Caco-2 (cell line): ENCODE data around the gene KCNG4. TPM values are rescaled to one million over a fixed set of nuclear protein-coding genes. Genes with fewer than 3 reads are reported as not detected.

Source experiments
- BruUV-seq: library from RNA; stranded (reverse); fragments of 400-500 nt; replicated peaks from 2 replicates; lab custom pipeline; 2021; lab: Mats Ljungman, UMichigan
- CTCF ChIA-PET: fragments of 300-600 bp; sonication (Branson Sonifier 250); formaldehyde crosslinking; loops from one replicate; lab custom pipeline; 2022; ENCODE audit warnings: antibody characterized with exemption; lab: Charles Lee
- POLR2A ChIA-PET: fragments of 300-600 bp; sonication (Branson Sonifier 250); formaldehyde crosslinking; loops from one replicate; lab custom pipeline; 2022; ENCODE audit warnings: antibody characterized with exemption; lab: Charles Lee
- DNase-seq, 2 experiments: peaks; one replicate each; pipeline versions ENCODE4 v3.0.0 to v3.0.0-alpha.2; 2020 to 2022
- H3K27me3 ChIP-seq: replicated peaks from 2 replicates; pipeline ENCODE4 v1.6.0; 2011; ENCODE audit warnings: low read length; ENCODE audit not compliant: control insufficient read depth, insufficient read depth
- H3K36me3 ChIP-seq: 2 replicates; pipeline ENCODE4 v1.5.1; 2011; ENCODE audit warnings: low read length; ENCODE audit not compliant: control insufficient read depth, insufficient read depth
- H3K4me1 ChIP-seq: fragments of 250-450 bp; sonication (Bioruptor Pico); 2 replicates; pipeline ENCODE4 v1.5.1; 2020; ENCODE audit warnings: mild to moderate bottlenecking
- H3K4me3 ChIP-seq: 2 replicates; pipeline ENCODE4 v1.5.1; 2011; ENCODE audit warnings: low read depth, mild to moderate bottlenecking, control low read depth, low read length
- H3K9me3 ChIP-seq: fragments of 250-450 bp; sonication (Bioruptor Pico); 2 replicates; pipeline ENCODE4 v1.5.1; 2020; ENCODE audit warnings: mild to moderate bottlenecking, moderate library complexity
- H3K27ac Mint-ChIP-seq: one replicate; pipeline ENCODE4 v1.8.0; 2022; ENCODE audit warnings: mixed read lengths; ENCODE audit not compliant: unreplicated experiment
- H3K27me3 Mint-ChIP-seq: one replicate; pipeline ENCODE4 v1.8.0; 2022; ENCODE audit warnings: mixed read lengths; ENCODE audit not compliant: insufficient read depth, unreplicated experiment
- H3K36me3 Mint-ChIP-seq: one replicate; pipeline ENCODE4 v1.8.0; 2022; ENCODE audit warnings: mild to moderate bottlenecking, mixed read lengths; ENCODE audit not compliant: insufficient read depth, unreplicated experiment
- H3K4me1 Mint-ChIP-seq: one replicate; pipeline ENCODE4 v1.8.0; 2022; ENCODE audit warnings: low read depth, mixed read lengths; ENCODE audit not compliant: unreplicated experiment
- H3K4me3 Mint-ChIP-seq: one replicate; pipeline ENCODE4 v1.8.0; 2022; ENCODE audit warnings: mild to moderate bottlenecking, moderate library complexity, mixed read lengths; ENCODE audit not compliant: unreplicated experiment
- H3K9me3 Mint-ChIP-seq: one replicate; pipeline ENCODE4 v1.8.0; 2022; ENCODE audit warnings: mixed read lengths; ENCODE audit not compliant: unreplicated experiment
- intact Hi-C: fragments of 100-400 bp; cut with micrococcal nuclease; formaldehyde crosslinking; loops from one replicate; pipeline ENCODE4 v1.10.0; 2022; ENCODE audit not compliant: unreplicated experiment
- total RNA-seq: library from RNA; stranded (reverse); gene quantifications from 2 replicates; pipeline ENCODE4 v1.2.3, GENCODE V29; 2022
- TF ChIP-seq, protein P1 (sequence below), 2 experiments: fragments of 200-600 bp in 1 of 2; IDR thresholded peaks; 1 replicate in 1 of 2; 2 replicates in 1 of 2; pipeline versions ENCODE4 v1.5.1 to v1.8.0; 2011 to 2022; ENCODE audit warnings: antibody characterized with exemption in 1 of 2, control low read depth in 1 of 2, inconsistent platforms in 1 of 2, low read depth in 1 of 2, low read length in 1 of 2, mild to moderate bottlenecking in 1 of 2, moderate library complexity in 1 of 2; ENCODE audit not compliant: insufficient read depth in 1 of 2, severe bottlenecking in 1 of 2, unreplicated experiment in 1 of 2

Gene KCNG4
- total RNA-seq, 1 experiment from 2014 or later = not detected

GRCh38 chr16:84239141-84239769 is 557 bp downstream of the KCNG4 start:
- no TSS peak for BruUV-seq

DNA sequence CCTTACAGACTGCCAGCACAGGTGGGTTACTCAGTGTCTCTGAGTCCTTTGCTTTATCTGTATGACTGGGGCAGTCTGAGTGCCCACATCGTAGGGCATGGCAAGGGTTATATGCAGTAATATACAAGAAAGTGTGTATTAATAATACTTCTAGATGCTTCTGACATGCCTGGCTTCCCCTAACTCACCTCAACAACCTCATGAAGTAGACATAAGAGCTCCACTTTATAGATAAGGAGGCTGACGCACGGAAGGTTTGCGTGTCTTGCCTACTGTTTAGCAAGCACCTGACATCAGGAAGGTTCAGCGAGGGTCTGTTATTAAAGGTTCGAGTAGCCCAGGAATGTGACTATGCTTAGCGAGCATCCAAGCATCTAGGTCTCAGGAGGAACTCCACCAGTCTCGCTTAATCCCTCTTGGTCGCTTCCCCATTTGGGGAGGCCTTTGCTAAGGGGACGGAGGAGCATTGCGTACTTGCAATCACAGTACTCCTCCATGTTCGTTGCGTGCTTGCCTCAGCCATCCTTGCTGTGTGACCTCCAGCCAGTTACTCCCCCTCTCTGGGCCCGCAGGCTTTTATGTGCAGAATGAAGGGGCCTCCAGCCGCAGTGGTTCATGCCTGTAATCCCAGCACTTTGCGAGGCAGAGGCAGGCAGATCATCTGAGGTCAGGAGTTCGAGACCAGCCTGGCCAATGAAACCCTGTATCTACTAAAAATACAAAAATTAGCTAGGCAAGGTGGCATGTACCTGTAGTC is 1.6 kb downstream of the KCNG4 start:
- Histone ChIP-seq H3K36me3 (no peaks in the 10 kb centered on the region), H3K9me3 (no peaks in the 10 kb centered on the region), H3K4me1 (no peaks in the 10 kb centered on the region), H3K27me3 (peaks cover 2% of the 10 kb centered on the region), H3K4me3 (no peak overlapping the region)
- peaks cover 37% of the 10 kb centered on the region for H3K27me3 Mint-ChIP-seq
- CTCF ChIA-PET = no interaction called here
- no peaks in the 10 kb centered on the region for H3K36me3 Mint-ChIP-seq
- POLR2A ChIA-PET = no interaction called here
- no peak for DNase-seq
- no peaks in the 10 kb centered on the region for H3K9me3 Mint-ChIP-seq
- no peak overlapping the region for H3K27ac Mint-ChIP-seq
- TF ChIP-seq, protein P1, sequence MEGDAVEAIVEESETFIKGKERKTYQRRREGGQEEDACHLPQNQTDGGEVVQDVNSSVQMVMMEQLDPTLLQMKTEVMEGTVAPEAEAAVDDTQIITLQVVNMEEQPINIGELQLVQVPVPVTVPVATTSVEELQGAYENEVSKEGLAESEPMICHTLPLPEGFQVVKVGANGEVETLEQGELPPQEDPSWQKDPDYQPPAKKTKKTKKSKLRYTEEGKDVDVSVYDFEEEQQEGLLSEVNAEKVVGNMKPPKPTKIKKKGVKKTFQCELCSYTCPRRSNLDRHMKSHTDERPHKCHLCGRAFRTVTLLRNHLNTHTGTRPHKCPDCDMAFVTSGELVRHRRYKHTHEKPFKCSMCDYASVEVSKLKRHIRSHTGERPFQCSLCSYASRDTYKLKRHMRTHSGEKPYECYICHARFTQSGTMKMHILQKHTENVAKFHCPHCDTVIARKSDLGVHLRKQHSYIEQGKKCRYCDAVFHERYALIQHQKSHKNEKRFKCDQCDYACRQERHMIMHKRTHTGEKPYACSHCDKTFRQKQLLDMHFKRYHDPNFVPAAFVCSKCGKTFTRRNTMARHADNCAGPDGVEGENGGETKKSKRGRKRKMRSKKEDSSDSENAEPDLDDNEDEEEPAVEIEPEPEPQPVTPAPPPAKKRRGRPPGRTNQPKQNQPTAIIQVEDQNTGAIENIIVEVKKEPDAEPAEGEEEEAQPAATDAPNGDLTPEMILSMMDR (IDR thresholded peaks at IDR 0.05; ENCODE audit: insufficient read depth in 1 of 2, low read depth in 1 of 2, low read length in 1 of 2, severe bottlenecking in 1 of 2, unreplicated experiment in 1 of 2) = no peak
- H3K4me3 Mint-ChIP-seq = no peak overlapping the region
- intact Hi-C loops = no loop called here
- BruUV-seq = no TSS peak
- no peaks in the 10 kb centered on the region for H3K4me1 Mint-ChIP-seq

More at GRCh38 chr16:84239141-84239769, 557 bp downstream of the KCNG4 start:
- Mint-ChIP-seq H3K9me3 (no peaks in the 10 kb centered on the region), H3K36me3 (no peaks in the 10 kb centered on the region), H3K4me1 (no peaks in the 10 kb centered on the region), H3K27me3 (peaks cover 37% of the 10 kb centered on the region), H3K4me3 (no peak overlapping the region), H3K27ac (no peak overlapping the region)
- no peak for DNase-seq
- Histone ChIP-seq H3K4me3 (no peak overlapping the region), H3K36me3 (no peaks in the 10 kb centered on the region), H3K4me1 (no peaks in the 10 kb centered on the region), H3K27me3 (peaks cover 2% of the 10 kb centered on the region), H3K9me3 (no peaks in the 10 kb centered on the region)
- TF ChIP-seq, protein P1 (IDR thresholded peaks at IDR 0.05; ENCODE audit: insufficient read depth in 1 of 2, low read depth in 1 of 2, low read length in 1 of 2, severe bottlenecking in 1 of 2, unreplicated experiment in 1 of 2) = no peak
- POLR2A ChIA-PET = no interaction called here
- intact Hi-C loops = no loop called here
- CTCF ChIA-PET = no interaction called here

- H3K36me3 ChIP-seq = no peaks in the 10 kb centered on the region
- H3K4me1 ChIP-seq = no peaks in the 10 kb centered on the region
- no peak overlapping the region for H3K27ac Mint-ChIP-seq
- H3K4me1 Mint-ChIP-seq = no peaks in the 10 kb centered on the region
- DNase-seq = no peak
- no TSS peak for BruUV-seq
- no peak overlapping the region for H3K4me3 ChIP-seq
- H3K27me3 ChIP-seq = peaks cover 2% of the 10 kb centered on the region
- no peaks in the 10 kb centered on the region for H3K9me3 ChIP-seq
- intact Hi-C loops = no loop called here
- ChIA-PET POLR2A (no interaction called here), CTCF (no interaction called here)
- TF ChIP-seq, protein P1 (IDR thresholded peaks at IDR 0.05; ENCODE audit: insufficient read depth in 1 of 2, low read depth in 1 of 2, low read length in 1 of 2, severe bottlenecking in 1 of 2, unreplicated experiment in 1 of 2) = no peak
- H3K36me3 Mint-ChIP-seq = no peaks in the 10 kb centered on the region
- no peak overlapping the region for H3K4me3 Mint-ChIP-seq
- no peaks in the 10 kb centered on the region for H3K9me3 Mint-ChIP-seq
- H3K27me3 Mint-ChIP-seq = peaks cover 38% of the 10 kb centered on the region
Measured at GRCh38 chr16:84236671-84237070, 3.1 kb downstream of the KCNG4 start.
